GM12864 (cell line): ENCODE data around the gene AGO3.

ENCODE experiments used
- DNase-seq: peaks from one replicate; pipeline ENCODE4 v3.0.0-alpha.2; 2011; ENCODE audit warnings: low read depth
- H3K4me3 ChIP-seq: 2 replicates; pipeline ENCODE4 v1.5.1; 2011; ENCODE audit warnings: mild to moderate bottlenecking, low read depth, low read length, control low read depth
- CTCF ChIP-seq: IDR thresholded peaks from 2 replicates; pipeline ENCODE4 v1.5.1; 2011; ENCODE audit warnings: low read depth, mild to moderate bottlenecking, moderate library complexity, low read length, control low read depth, inconsistent platforms; ENCODE audit errors: missing control alignments

The AGO3 gene

DNA sequence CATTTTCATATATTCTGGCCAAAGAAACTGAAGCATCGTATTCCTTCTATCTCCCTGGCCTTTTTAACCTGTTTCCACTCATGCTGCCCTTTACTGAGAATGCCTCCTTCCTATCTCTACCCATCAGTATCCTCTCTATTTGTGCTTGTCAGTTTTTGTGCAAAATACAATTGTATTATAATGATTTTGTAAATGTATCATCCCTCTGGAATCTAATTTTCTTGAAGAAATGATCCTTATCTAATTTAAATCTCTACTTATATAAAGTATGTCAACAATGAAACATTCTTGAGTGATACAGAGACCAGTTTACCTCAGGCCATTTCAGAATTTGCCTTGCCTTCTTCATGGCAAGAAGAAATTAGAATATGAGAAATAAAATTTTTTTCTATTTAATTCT lies 93.9 kb downstream of the AGO3 start:
- no peak overlapping the region for H3K4me3 ChIP-seq
- no peak for DNase-seq
- TF ChIP-seq CTCF, result no peak

DNA sequence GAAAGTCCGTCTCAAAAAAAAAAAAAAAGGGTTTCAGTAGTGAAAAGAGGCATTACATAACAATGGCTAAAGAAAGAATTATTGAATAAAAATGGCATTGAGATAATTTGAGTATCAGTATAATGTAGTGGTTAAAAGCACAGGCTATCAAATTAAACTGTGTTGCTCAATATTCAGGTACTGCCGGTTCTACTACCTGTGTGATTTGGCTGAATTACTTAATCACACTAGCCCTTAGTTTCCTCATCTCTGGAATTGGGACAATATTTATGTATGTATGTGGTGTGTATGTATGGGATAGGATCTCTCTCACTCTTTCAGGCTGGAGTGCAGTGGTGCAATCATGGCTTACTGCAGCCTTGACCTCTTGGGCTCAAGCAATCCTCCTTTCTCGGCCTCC lies 96.9 kb downstream of the AGO3 start:
- no peak overlapping the region for H3K4me3 ChIP-seq
- no peak for DNase-seq
- TF ChIP-seq CTCF, result no peak

DNA sequence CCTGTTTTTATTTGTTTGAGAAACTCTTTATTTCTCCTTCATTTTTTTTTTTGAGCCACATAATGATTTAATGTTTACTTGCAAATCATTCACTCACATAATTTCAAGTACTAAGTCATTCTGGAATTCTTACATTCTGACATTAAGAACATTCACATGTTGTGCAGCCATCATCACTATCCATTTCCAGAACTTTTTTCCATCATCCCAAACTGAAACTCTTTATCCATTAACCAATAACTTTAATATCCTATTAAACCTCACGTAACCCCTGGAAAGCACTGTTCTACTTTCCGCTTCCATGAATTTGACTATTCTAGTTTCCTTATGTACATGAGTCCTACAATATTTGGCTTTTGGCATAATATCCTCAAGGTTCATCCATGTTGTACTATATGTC lies 100.5 kb downstream of the AGO3 start:
- no peak overlapping the region for H3K4me3 ChIP-seq
- no peak for DNase-seq
- TF ChIP-seq CTCF, result no peak

DNA sequence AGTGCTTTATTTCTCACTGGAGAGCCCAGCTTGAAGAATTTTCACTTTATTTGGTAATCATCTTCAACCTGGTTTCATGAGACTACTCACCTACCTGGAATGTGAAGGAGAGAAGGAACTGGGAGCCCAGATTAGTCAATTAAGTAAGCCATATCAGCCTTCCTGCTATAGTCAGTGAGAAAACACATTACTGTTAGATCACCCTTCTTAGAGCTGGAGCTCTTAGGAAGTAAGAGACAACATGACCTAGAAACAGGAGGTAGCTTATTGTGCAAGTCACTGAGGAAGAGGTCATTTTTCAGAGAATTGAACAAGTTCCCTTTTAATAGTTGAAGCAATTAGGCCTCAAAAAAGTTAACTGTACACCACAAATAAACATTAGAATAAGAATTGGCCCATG lies 103.8 kb downstream of the AGO3 start:
- no peak overlapping the region for H3K4me3 ChIP-seq
- DNase-seq, result no peak
- TF ChIP-seq CTCF, result no peak

DNA sequence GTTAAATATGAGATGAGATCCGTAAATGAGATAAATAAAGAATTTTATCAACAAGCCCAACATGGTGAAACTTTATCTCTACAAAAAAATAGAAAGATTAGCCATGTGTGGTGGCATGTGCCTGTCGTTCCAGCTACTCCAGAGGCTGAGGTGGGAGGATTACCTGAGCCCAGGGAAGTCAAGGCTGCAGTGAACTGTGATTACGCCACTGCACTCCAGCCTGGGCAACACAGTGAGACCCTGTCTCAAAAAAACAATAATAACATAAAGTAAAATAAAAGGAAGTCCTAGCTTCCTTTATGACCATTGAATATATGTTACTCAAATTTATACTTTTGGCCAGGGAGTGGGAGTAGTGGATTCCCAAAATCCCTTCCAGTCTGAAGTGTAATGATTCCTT lies 104.2 kb downstream of the AGO3 start:
- no peak for DNase-seq
- no peak for TF ChIP-seq CTCF
- no peak overlapping the region for H3K4me3 ChIP-seq

- no peak for DNase-seq
- TF ChIP-seq CTCF, result no peak
- no peak overlapping the region for H3K4me3 ChIP-seq
These were observed 109.3 kb downstream of the AGO3 start for GRCh38 chr1:36040238-36040637.

GRCh38 chr1:36051821-36052220 lies 120.9 kb downstream of the AGO3 start:
- TF ChIP-seq CTCF, result no peak
- DNase-seq, result no peak

More at GRCh38 chr1:36051821-36052220, 120.9 kb downstream of the AGO3 start:
- no peak overlapping the region for H3K4me3 ChIP-seq
